ENCODE measurements around the gene SHH.

- no peak for TF ChIP-seq POLR2A (IDR thresholded peaks at IDR 0.05; ENCODE audit: low read depth, low read length)
- no peak for TF ChIP-seq RAD21 (IDR thresholded peaks at IDR 0.05; ENCODE audit: low read length)
- no peak for TF ChIP-seq USF2 (IDR thresholded peaks at IDR 0.05; ENCODE audit: low read depth, low read length)
- no peak for TF ChIP-seq MAFK (IDR thresholded peaks at IDR 0.05; ENCODE audit: low read depth, low read length)
- TF ChIP-seq CTCF (conservative IDR thresholded peaks at IDR 0.05; ENCODE audit: low read depth, low read length) = no peak
- TF ChIP-seq ELK1 (IDR thresholded peaks at IDR 0.05; ENCODE audit: borderline replicate concordance, low read depth, low read length) = no peak
- TF ChIP-seq CHD1 (IDR thresholded peaks at IDR 0.05; ENCODE audit: low read depth, low read length) = no peak
Observed at GRCh38 chr7:155829796-155830470, 17.7 kb upstream of the SHH start.
